ENCODE measurements around the gene CASP12.

- no peak for TF ChIP-seq CTCF (IDR thresholded peaks at IDR 0.05)
- no peak for TF ChIP-seq POLR2A (IDR thresholded peaks at IDR 0.05)
- TF ChIP-seq EP300 (IDR thresholded peaks at IDR 0.05) = no peak
Measured at GRCh38 chr11:104879514-104880190, 18.6 kb downstream of the CASP12 start.

Measured in suprapubic skin (tissue), 3 donors.